Measurements from ENCODE around the gene SCLT1. TPM values are rescaled to one million over a fixed set of nuclear protein-coding genes. Genes with fewer than 3 reads are reported as not detected.

Gene SCLT1
- total and polyA plus RNA-seq, 2 donors (not counting 1 experiment from before 2014, with no cell fraction given), result 3.5 to 27.2 TPM

GRCh38 chr4:128978985-128979384, 114.4 kb downstream of the SCLT1 start:
- no peak overlapping the region for H3K27ac Mint-ChIP-seq
- WGBS (ENCODE audit: insufficient coverage), result no CpG with 5 or more reads among the region's 1 CpG
- H3K79me2 ChIP-seq (ENCODE audit: control insufficient read depth, insufficient read depth, low read length), result no peaks in the 10 kb centered on the region

GRCh38 chr4:128974136-128974581, 119.2 kb downstream of the SCLT1 start:
- H3K79me2 ChIP-seq (ENCODE audit: control insufficient read depth, insufficient read depth, low read length), result no peaks in the 10 kb centered on the region
- Mint-ChIP-seq H3K9me3 (ENCODE audit: insufficient read depth) (no peaks in the 10 kb centered on the region), H3K4me3 (no peak overlapping the region), H3K27ac (no peak overlapping the region), H3K4me1 (no peaks in the 10 kb centered on the region), H3K27me3 (no peaks in the 10 kb centered on the region)
- no peaks in the 10 kb centered on the region for H3K9me3 ChIP-seq (ENCODE audit: control extremely low read depth in 1 of 3, control insufficient read depth in 2 of 3, insufficient read depth in 1 of 3, low read length in 2 of 3)
- no peak overlapping the region for H3K4me3 ChIP-seq (ENCODE audit: control extremely low read depth in 1 of 5, extremely low read depth in 1 of 5, insufficient read depth in 1 of 5, low read depth in 2 of 5, low read length in 4 of 5)
- TF ChIP-seq EZH2 (IDR thresholded peaks at IDR 0.05; ENCODE audit: borderline replicate concordance, insufficient read depth, low read depth, low read length, poor library complexity, severe bottlenecking), result no peak
- no peak for TF ChIP-seq CTCF (IDR thresholded peaks at IDR 0.05)
- CTCF ChIA-PET, result no interaction called here
- H3K36me3 ChIP-seq (replicated peaks in 1 of 2; ENCODE audit: control extremely low read depth in 1 of 2, control insufficient read depth in 1 of 2, extremely low read depth in 1 of 2, insufficient read depth in 2 of 2, low read length in 1 of 2), result no peaks in the 10 kb centered on the region
- no peaks in the 10 kb centered on the region for H3K4me1 ChIP-seq (ENCODE audit: control insufficient read depth in 2 of 2, insufficient read depth in 2 of 2, low read length in 2 of 2)
- ATAC-seq (ENCODE audit: low read depth), result no peak
- DNase-seq, result no peak
- no peaks in the 10 kb centered on the region for H4K20me1 ChIP-seq (ENCODE audit: control insufficient read depth, insufficient read depth, low read length, poor library complexity, severe bottlenecking)
- no CpG with 5 or more reads among the region's 2 CpGs for WGBS (ENCODE audit: insufficient coverage)
- no peak overlapping the region for H3K27ac ChIP-seq (ENCODE audit: low read length in 2 of 2)
- POLR2A ChIA-PET, result no interaction called here
- intact Hi-C loops (cut with micrococcal nuclease), result no loop called here
- H3K27me3 ChIP-seq (replicated peaks in 1 of 4; ENCODE audit: control extremely low read depth in 1 of 4, control insufficient read depth in 3 of 4, insufficient read depth in 4 of 4, low read length in 3 of 4), result no peaks in the 10 kb centered on the region
- H3K9ac ChIP-seq (ENCODE audit: low read length), result no peak overlapping the region
- H2AFZ ChIP-seq (ENCODE audit: insufficient read depth, low read depth, low read length, poor library complexity, severe bottlenecking), result no peak overlapping the region
- H3K4me2 ChIP-seq (replicated peaks; ENCODE audit: low read depth, low read length, poor library complexity, severe bottlenecking), result no peak overlapping the region

More at GRCh38 chr4:128978985-128979384, 114.4 kb downstream of the SCLT1 start:
- H3K4me3 Mint-ChIP-seq, result no peak overlapping the region
- H3K4me1 ChIP-seq (ENCODE audit: control insufficient read depth in 2 of 2, insufficient read depth in 2 of 2, low read length in 2 of 2), result no peaks in the 10 kb centered on the region
- H3K9ac ChIP-seq (ENCODE audit: low read length), result no peak overlapping the region
- ChIA-PET CTCF (no interaction called here), POLR2A (no interaction called here)
- H3K27ac ChIP-seq (ENCODE audit: low read length in 2 of 2), result no peak overlapping the region
- no peaks in the 10 kb centered on the region for H3K9me3 Mint-ChIP-seq (ENCODE audit: insufficient read depth)
- H3K36me3 ChIP-seq (replicated peaks in 1 of 2; ENCODE audit: control extremely low read depth in 1 of 2, control insufficient read depth in 1 of 2, extremely low read depth in 1 of 2, insufficient read depth in 2 of 2, low read length in 1 of 2), result no peaks in the 10 kb centered on the region
- DNase-seq, result no peak
- no peaks in the 10 kb centered on the region for H4K20me1 ChIP-seq (ENCODE audit: control insufficient read depth, insufficient read depth, low read length, poor library complexity, severe bottlenecking)
- H3K4me3 ChIP-seq (ENCODE audit: control extremely low read depth in 1 of 5, extremely low read depth in 1 of 5, insufficient read depth in 1 of 5, low read depth in 2 of 5, low read length in 4 of 5), result no peak overlapping the region
- TF ChIP-seq CTCF (IDR thresholded peaks at IDR 0.05) (no peak), EZH2 (IDR thresholded peaks at IDR 0.05; ENCODE audit: borderline replicate concordance, insufficient read depth, low read depth, low read length, poor library complexity, severe bottlenecking) (no peak)
- no peak overlapping the region for H3K4me2 ChIP-seq (replicated peaks; ENCODE audit: low read depth, low read length, poor library complexity, severe bottlenecking)
- intact Hi-C loops (cut with micrococcal nuclease), result no loop called here
- no peaks in the 10 kb centered on the region for H3K9me3 ChIP-seq (ENCODE audit: control extremely low read depth in 1 of 3, control insufficient read depth in 2 of 3, insufficient read depth in 1 of 3, low read length in 2 of 3)
- no peaks in the 10 kb centered on the region for H3K27me3 Mint-ChIP-seq
- no peaks in the 10 kb centered on the region for H3K27me3 ChIP-seq (replicated peaks in 1 of 4; ENCODE audit: control extremely low read depth in 1 of 4, control insufficient read depth in 3 of 4, insufficient read depth in 4 of 4, low read length in 3 of 4)
- no peak overlapping the region for H2AFZ ChIP-seq (ENCODE audit: insufficient read depth, low read depth, low read length, poor library complexity, severe bottlenecking)
- no peak for ATAC-seq (ENCODE audit: low read depth)
- no peaks in the 10 kb centered on the region for H3K4me1 Mint-ChIP-seq

Measured in B cell (primary cell).